Pancreas (tissue), 10 donors: ENCODE data around the gene SNRNP48. TPM values are rescaled to one million over a fixed set of nuclear protein-coding genes. Genes with fewer than 3 reads are reported as not detected.

Experiments used
- ATAC-seq, 4 donors: fragments of 200-7000 bp; cut with Tn5 transposase; one replicate each; pipeline versions ENCODE4 v1.8.0 to v1.9.1; 2020; ENCODE audit warnings: mild to moderate bottlenecking in 4 of 4, moderate library complexity in 4 of 4
- DNase-seq, 6 donors: peaks; one replicate each; pipeline ENCODE4 v3.0.0-alpha.2; 2020
- FAIRE-seq: peaks from 2 replicates; lab custom pipeline; 2012; peaks lifted over from hg19 to GRCh38; lab: Jason Lieb, UNC
- H3K27ac ChIP-seq, 4 donors: fragments of 200-600 bp; sonication (generic); 1 replicate in 3 of 4; 2 replicates in 1 of 4; pipeline versions ENCODE4 v1.5.0 to v1.8.0; 2020
- H3K27me3 ChIP-seq, 4 donors: fragments of 200-600 bp; one replicate each; pipeline ENCODE4 v1.8.0; 2021
- H3K36me3 ChIP-seq, 3 donors: fragments of 200-600 bp; sonication (generic) in 1 of 3; one replicate each; pipeline versions ENCODE4 v1.5.0 to v1.8.0; 2020 to 2021
- H3K4me1 ChIP-seq, 3 donors: fragments of 200-600 bp; one replicate each; pipeline ENCODE4 v1.8.0; 2021
- H3K4me3 ChIP-seq, 4 donors: fragments of 200-600 bp; sonication (generic) in 2 of 4; one replicate each; pipeline versions ENCODE4 v1.5.0 to v1.8.0; 2020 to 2021
- H3K9me3 ChIP-seq, 4 donors: fragments of 200-600 bp; one replicate each; pipeline ENCODE4 v1.8.0; 2021
- CTCF ChIP-seq, 4 donors: fragments of 200-600 bp; sonication (generic) in 3 of 4; IDR thresholded peaks; one replicate each; pipeline versions ENCODE4 v1.5.0 to v1.8.0; 2021; ENCODE audit warnings: antibody characterized with exemption in 4 of 4
- WGBS, 2 donors: extraction: QIAGEN DNeasy Blood & Tissue Kit; methylation state at CpG; one replicate each; pipeline ENCODE4 v1.1.7; 2013; 5-methylcytosine and 5-hydroxymethylcytosine counted together
- intact Hi-C, 3 donors: fragments of 100-400 bp; cut with DNase I; formaldehyde crosslinking; loops; one replicate each; pipeline versions ENCODE4 v1.11.1 to v1.14.2; 2022
- polyA plus RNA-seq, 2 donors: library from polyadenylated mRNA; stranded (reverse); fragments of 200-250 nt; gene quantifications; one replicate each; pipeline ENCODE4 v1.2.3, GENCODE V29; 2013
- total RNA-seq, 6 donors: library from RNA; stranded (reverse); fragmentation: NEBNext Ultra II Directional in 4 of 6; extraction: Animal tissue kit (Norgen Biotek cat#: 25700) in 4 of 6; gene quantifications; one replicate each; pipeline versions ENCODE4 v1.2.1 to v1.2.4, GENCODE V29; 2021 to 2023
- donor health status: healthy with polysubstance abuse.
- donor health status: DM: no; HTN: no; CAD: no; lungs with moderate emphysema.
- donor health status: DM: no; HTN: no; CAD: no.
- donor health status: control.
- donor health status: control.
- donor health status: Bipolar disorder and iron deficiency.
- donor health status: DM: yes; HTN: yes; CAD: no.
- donor health status: DM: no; HTN: no; CAD: no.
- donor health status: DM: no; HTN: no; CAD: no.
- donor health status: DM: yes; HTN: yes; CAD: no.

The SNRNP48 gene
- total and polyA plus RNA-seq, 8 donors, result 3.2 to 8.1 (median 4.8) TPM

- ATAC-seq, result no peak
- Histone ChIP-seq H3K4me3 (peak overlapping the region in 2 of 4 donors; percentile 68 to 91), H3K27ac (peak overlapping the region in 2 of 4 donors; percentile 93 to 96), H3K27me3 (no peaks in the 10 kb centered on the region), H3K4me1 (peaks cover 12 to 55% (median 44%) of the 10 kb centered on the region in 3 donors), H3K36me3 (no peaks in the 10 kb centered on the region), H3K9me3 (no peaks in the 10 kb centered on the region)
- no peak for FAIRE-seq
- no peak for TF ChIP-seq CTCF (IDR thresholded peaks at IDR 0.05)
- 32 to 33% methylated on average over 12 of the region's 12 CpGs for WGBS, 2 donors
- DNase-seq, result no peak
- intact Hi-C loops, result no loop called here
Measured at GRCh38 chr6:7545316-7546019, 44.5 kb upstream of the SNRNP48 start.

GRCh38 chr6:7546020-7546369, 44.0 kb upstream of the SNRNP48 start:
- no peaks in the 10 kb centered on the region for H3K27me3 ChIP-seq
- 44 to 46% methylated on average over 6 of the region's 6 CpGs for WGBS, 2 donors
- peaks cover 17 to 60% (median 49%) of the 10 kb centered on the region in 3 donors for H3K4me1 ChIP-seq
- FAIRE-seq (no peak), ATAC-seq (no peak), DNase-seq (no peak)
- no peaks in the 10 kb centered on the region for H3K36me3 ChIP-seq
- intact Hi-C loops, result no loop called here
- peak overlapping the region in 2 of 4 donors; percentile 68 to 91 for H3K4me3 ChIP-seq
- peak overlapping the region in 2 of 4 donors; percentile 93 to 96 for H3K27ac ChIP-seq
- no peak for TF ChIP-seq CTCF (IDR thresholded peaks at IDR 0.05)
- H3K9me3 ChIP-seq, result no peaks in the 10 kb centered on the region

GRCh38 chr6:7546383-7546782, 43.6 kb upstream of the SNRNP48 start:
- no peak for TF ChIP-seq CTCF (IDR thresholded peaks at IDR 0.05)
- DNase-seq, result no peak
- no peaks in the 10 kb centered on the region for H3K36me3 ChIP-seq
- peak overlapping the region in 2 of 4 donors; percentile 93 to 96 for H3K27ac ChIP-seq
- no peaks in the 10 kb centered on the region for H3K9me3 ChIP-seq
- ATAC-seq, result no peak
- no peaks in the 10 kb centered on the region for H3K27me3 ChIP-seq
- peaks cover 19 to 64% (median 53%) of the 10 kb centered on the region in 3 donors for H3K4me1 ChIP-seq
- intact Hi-C loops, result no loop called here
- 42 to 43% methylated on average over 2 of the region's 2 CpGs for WGBS, 2 donors
- no peak for FAIRE-seq
- H3K4me3 ChIP-seq, result peak overlapping the region in 1 of 4 donors; percentile 68

GRCh38 chr6:7546896-7547295, 43.1 kb upstream of the SNRNP48 start:
- Histone ChIP-seq H3K4me3 (peak overlapping the region in 1 of 4 donors; percentile 68), H3K27ac (peak overlapping the region in 2 of 4 donors; percentile 93 to 96), H3K36me3 (no peaks in the 10 kb centered on the region), H3K27me3 (no peaks in the 10 kb centered on the region), H3K4me1 (peaks cover 19 to 68% (median 58%) of the 10 kb centered on the region in 3 donors), H3K9me3 (no peaks in the 10 kb centered on the region)
- ATAC-seq (no peak), FAIRE-seq (no peak), DNase-seq (no peak)
- intact Hi-C loops, result no loop called here
- no peak for TF ChIP-seq CTCF (IDR thresholded peaks at IDR 0.05)
- WGBS, 2 donors, result 53 to 58% methylated on average over 4 of the region's 4 CpGs

- Histone ChIP-seq H3K9me3 (no peaks in the 10 kb centered on the region), H3K27ac (peak overlapping the region in 3 of 4 donors; percentile 61 to 96 (median 93)), H3K27me3 (no peaks in the 10 kb centered on the region), H3K36me3 (no peaks in the 10 kb centered on the region), H3K4me1 (peaks cover 21 to 70% (median 58%) of the 10 kb centered on the region in 3 donors), H3K4me3 (no peak overlapping the region)
- ATAC-seq (no peak), DNase-seq (no peak), FAIRE-seq (no peak)
- TF ChIP-seq CTCF (IDR thresholded peaks at IDR 0.05), result no peak
- WGBS, 2 donors, result 92 to 97% methylated on average over 4 of the region's 4 CpGs
- intact Hi-C loops, result no loop called here
Measured at GRCh38 chr6:7547315-7547714, 42.7 kb upstream of the SNRNP48 start.
